Sigmoid colon (tissue), 4 donors: ENCODE data around the gene TUBGCP2.

Source experiments
- CTCF ChIP-seq, 4 experiments: fragments of 450-650 bp in 3 of 4; fragments of 200-600 bp in 1 of 4; IDR thresholded peaks; one replicate each; pipeline ENCODE4 v1.5.1; 2016 to 2019; ENCODE audit warnings: antibody characterized with exemption in 4 of 4, mild to moderate bottlenecking in 3 of 4, moderate library complexity in 2 of 4
- EP300 ChIP-seq, 4 donors: sonication (generic); formaldehyde crosslinking; IDR thresholded peaks; one replicate each; pipeline ENCODE4 v1.6.1; 2017; ENCODE audit warnings: antibody characterized with exemption in 4 of 4

- TF ChIP-seq CTCF (IDR thresholded peaks at IDR 0.05) (no peak), EP300 (IDR thresholded peaks at IDR 0.05) (no peak)
Measured at GRCh38 chr10:133315847-133316246, 7.2 kb upstream of the TUBGCP2 start.
